ENCODE results near the gene DHCR7.
"Not testable (repeated sequence)": the region's sequence is repeated elsewhere in the genome, so short reads cannot be mapped to it uniquely, and the experiment has no call there.

DHCR7 gene

DNA sequence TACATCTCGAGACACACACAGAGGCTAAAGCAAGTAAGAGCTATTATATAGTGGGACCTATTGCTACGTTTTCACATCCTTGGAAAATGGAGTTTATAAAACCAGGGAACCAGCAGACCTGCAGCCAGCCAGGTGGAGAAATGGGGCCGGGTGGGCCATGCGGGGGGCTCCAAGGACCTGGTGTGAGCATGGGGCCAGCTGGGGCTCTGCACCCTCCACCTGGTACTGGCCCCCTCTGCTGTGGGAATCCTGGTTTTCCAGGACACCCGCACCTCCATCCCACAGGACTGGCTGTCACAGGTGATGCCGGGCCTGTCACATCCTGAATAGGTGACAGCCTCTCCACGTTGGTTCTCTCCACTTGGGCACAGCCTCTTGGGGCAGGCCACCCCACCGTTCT is 11.3 kb downstream of the DHCR7 start:
- DNase-seq: no peak

DNA sequence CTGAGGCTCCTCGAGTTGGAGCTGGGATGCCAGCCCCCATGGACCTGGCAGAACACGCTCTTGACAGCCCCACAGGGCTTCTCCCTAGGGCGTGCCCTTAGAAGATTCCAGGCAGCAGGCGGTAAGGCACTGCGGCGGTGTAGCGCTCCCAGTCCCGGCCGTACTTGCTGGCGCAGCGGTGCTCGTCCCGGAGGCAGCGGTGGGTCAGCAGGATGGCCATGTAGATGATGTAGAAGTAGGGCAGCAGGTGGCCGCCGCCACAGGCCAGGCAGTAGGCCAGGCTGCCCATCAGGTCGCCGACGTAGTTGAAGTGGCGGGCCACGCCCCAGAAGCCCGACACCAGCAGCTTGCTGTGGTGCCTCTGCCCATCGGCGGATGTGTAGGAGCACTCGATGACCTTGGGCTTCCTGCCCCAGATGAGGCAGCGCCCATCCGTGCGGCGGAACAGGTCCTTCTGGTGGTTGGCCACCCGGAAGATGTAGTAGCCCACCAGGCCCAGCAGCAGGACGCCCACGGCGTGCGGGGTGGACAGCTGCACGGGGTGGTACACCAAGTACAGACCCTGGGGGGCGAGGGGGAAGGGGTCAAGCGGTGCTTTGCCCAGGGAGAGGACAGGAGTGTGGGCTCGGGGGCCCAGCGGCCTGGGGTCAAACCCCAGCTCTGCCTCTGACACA is 12.8 kb downstream of the DHCR7 start:
- no peak for DNase-seq

DNA sequence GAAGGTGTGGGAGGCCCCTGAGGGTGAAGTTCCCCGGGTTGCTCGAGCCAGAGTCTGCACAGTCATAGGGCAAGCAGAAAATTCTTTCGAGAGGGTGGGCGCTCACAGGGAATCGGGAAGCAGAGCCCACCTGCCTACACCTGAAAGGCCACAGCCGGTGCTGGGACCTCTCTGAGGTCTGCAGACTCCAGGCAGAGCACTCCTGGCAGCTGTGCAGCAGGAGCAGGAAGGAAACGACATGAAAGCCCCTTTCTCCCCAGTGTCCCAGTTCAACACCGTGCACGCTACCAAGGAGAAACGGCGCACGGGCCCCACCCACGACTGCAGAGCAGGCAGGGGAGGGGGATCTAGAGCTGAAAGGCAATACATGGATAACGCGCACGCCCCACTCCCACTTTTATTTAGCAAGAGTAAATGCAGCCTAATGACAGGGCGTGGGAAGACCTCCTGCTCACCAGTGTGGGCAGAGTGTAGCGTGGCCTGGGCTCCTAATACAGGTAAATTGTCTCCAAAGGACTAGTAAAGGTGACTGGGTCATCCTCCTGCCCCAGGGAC is 13.5 kb downstream of the DHCR7 start:
- DNase-seq: no peak

DNA sequence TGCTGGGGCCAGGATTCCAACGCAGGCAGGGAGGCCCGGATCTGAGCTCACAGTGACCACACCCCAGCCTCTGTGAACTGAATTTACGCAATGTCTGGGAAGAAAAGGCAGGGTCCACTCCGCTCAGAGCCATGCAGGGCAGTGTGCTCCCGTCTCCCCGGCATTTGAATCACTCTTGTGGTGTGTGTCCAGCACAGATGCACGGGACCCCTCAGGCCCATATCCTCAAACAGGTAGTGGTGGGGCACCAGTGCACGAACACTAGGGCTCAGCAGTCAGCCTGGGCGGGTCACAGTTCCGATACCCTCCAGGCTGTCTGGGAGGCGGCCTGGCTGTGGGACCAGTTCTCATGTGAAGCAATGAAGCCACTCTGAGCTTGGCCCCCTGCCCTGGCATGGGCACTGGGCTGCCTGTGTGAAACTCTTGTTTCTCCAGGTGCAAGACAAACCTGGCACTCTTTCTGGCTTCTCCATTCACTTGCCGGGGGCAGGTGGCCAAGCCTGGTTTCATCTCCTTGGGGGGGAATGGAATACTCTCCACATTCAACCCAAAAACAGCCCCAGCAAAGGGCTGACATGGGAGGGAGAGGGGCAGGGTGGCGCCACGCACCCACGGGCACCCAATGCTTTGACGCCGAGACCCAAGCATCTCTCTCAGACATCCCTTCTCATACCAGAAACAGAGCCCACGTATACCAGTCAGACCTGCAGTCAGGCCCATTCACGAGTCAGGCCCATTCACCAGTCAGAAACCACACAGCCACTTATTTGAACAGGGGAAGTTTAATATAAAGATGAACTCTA is 14.3 kb downstream of the DHCR7 start:
- no peak for DNase-seq

DNA sequence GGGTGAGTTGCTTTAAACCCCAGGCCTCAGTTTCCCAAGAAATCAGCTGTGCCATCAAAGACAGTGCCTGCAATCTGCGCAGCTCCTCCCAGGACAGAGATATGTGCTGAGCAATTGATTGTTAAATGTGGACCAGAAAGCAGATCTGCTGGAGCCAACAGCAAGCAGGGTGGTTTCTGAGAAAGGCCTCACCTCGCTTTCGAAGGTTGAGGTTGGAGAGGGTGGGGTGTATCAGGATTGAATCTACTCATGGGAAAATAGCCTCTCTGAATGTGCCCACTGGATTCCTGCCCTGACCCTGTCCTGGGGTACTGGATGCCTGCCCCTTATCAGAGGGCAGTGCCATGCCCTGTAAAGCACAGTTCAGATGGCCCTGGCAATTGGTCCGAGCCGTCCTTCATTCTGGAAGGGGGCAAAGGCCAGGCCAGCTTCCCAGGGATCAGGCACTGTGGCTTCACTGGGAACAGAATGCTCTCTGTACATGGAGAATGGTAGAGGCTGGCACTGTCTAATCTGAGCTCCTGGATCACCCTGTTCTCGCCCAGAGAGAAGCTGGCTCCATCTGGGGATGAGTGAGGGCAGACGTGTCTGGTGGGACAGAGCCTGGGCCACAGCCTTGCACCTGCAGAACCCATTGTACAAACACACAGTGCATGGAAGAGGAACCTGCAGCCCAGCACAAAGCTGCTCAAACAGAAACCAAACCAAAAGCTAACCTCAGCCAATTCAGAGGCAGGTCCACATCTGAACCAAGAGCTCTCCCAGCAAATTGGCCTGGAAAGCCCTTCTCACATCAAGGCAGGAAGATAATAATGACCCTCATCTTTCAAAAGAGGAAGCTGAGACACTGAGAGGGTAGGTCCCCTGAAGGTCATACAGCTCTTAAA is 15.2 kb downstream of the DHCR7 start:
- no peak for DNase-seq

DNA sequence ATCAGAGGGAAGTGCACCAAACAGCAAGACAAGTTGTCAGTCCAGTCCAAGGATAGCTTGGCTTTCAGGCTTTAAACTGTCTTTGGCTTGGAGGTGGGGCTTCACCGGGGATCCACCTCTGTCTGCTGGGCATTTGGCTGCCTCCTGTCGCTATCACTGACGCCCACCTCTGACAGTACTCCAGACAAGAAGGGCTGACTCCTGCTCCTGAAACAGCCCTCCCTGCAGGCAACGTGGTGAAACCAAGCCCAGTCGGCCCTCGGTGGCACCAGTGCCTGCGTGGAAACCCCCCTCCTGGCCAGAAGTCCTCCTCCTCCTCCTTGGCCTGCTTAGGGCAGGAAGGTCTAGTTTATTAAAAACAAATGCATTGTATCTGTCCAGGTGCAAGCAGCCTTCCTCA is 16.9 kb downstream of the DHCR7 start:
- DNase-seq: no peak

DNA sequence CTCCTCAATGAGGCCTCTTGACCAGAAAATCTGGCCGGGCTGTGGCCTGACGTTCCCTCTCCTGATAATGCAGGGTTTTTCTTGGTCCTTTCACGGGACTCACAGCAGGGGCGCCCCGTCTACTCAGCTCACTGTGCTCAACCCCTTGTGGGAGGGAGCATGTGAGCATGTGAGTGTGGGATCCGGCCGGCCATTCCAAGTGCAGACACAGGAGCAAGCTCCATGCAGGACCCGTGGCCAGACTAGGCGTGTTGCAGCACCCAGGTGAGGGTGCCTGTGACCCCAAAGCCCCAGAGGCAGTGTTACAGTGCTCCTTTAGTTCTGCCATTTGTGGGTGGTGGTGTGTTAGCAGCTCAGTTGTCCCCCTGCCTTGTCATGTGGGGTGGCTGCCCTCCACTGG is 18.0 kb downstream of the DHCR7 start:
- DNase-seq: no peak

DNA sequence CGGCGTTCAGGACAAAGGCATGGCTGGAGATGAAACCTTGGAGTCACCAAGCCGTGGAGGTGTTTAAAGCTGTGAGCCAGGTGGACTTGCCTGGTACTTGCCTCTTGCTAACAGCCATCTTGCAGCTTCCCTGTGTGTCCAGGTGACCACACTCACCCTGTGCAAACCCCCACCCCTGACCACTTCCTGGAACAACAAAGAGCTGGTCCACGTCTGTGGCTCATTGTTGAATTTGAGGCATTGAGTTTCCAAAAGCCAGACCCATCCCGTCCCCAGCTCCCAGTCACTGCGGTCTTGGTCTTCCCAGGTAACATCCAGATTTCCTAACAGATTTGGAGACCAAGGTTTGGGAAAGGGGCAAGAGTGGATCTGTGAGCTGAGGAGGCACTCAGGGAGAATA is 18.5 kb downstream of the DHCR7 start:
- DNase-seq: no peak

DNA sequence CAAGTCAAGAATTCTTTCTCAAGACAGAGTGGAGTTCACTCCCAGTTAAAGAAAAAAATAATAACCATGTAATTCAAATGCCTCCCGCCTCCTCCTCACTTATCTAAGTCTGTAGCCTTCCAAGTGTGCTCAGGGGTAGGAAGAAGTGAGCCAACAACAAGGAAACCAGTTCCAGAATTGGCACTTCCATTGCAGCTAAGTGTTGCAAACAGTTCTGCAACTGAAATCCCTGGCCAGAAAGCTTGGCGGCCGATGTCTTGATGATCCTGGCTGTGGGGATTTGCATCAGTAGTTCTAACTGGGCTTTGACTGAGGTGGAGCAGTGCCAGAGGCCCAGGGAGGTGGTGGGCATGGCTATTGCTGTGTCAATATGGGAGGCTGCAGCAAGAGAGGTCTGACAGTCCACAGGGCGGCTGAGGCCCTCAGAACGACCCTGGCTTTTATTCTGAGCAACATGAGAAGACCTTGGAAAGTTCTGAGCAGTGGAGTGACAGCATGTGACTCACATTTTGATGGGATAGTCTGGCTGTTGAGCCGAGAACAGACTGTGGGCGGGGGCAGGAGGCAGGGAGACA is 19.2 kb downstream of the DHCR7 start:
- no peak for DNase-seq

DNA sequence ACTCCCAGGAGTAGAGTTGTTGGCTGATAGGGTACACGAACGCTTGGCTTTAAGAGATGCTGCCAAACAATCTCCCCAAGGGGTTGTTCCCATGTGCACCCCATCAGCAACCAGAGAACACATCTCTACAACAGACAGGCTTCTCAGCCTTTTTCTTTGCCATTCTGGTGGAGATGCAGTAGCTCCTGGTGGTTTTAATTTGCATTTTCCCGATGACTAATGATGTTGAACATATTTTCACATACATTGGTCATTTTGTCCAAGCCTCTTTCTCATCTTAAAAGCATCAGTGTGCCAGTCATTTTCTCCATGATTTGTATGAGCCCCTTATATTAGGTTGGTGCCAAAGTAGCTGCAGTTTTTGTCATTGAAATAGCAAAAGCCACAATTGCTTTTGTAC is 21.8 kb downstream of the DHCR7 start:
- DNase-seq: no peak

DNA sequence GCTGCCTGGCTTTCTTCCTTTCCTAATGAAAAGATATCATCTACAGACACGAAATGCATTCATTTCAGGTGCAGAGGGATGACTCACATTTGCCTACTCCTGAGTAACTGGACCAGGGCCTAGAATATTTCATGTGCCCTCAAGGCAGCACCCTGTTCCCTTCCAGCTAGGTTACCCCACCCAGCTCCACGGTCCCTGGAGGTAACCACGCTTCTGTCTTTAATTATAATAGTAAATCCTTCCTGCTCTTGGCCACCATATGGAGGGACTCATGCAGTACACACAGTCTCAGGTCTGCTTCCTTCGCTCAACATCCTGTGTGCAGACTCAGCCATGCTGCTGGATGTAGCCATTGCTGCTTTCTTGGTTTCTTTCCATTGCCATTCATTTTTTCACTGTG is 22.3 kb downstream of the DHCR7 start:
- DNase-seq: no peak

DNA sequence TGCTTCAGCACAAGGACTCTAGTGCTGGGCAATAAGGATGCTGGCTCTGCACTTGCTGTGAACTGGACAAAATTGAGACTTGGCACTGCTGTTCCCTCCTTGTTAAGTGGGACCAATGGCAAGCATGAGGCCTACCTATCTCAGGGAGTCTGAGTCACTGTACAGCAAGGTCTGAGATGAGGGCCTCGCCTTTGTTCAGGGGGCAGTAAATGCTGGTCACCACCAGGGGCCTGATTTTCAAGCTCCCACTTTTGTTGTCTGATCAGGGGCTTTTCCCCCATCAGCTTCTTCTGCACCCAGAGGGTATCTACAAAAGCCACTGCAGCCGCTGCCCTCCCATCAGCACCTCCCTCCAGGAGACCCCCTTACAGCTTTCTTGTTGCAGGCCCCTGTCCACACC is 22.8 kb downstream of the DHCR7 start:
- no peak for DNase-seq

DNA sequence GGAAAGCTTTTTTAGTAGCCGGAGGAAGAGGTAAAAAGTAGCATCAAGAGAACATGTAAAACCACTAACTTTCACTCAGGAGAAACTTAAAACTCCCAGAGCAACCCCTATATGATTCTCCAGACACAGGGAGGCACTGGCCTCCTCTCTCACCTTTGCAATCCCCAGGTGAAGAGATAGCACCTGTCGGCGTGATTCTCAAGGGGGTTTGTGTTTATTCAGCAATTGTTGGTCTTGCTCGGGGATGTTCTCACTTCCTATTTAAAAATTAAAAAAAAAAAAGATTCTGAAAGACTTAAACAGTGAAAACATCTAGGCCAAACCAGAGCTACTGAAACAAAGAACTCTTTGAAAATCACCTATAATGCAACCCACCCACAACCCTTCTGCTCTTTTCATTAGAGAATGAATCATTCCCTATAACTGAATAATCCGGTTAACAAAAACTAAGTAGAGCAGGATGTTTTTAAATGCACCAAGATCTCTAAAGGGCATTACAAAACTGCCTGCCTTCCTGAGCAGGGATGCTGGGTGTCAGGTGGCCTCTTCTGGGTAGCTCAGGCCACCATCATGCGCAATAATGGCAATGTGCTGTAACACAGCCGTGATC is 24.9 kb downstream of the DHCR7 start:
- DNase-seq: no peak

DNA sequence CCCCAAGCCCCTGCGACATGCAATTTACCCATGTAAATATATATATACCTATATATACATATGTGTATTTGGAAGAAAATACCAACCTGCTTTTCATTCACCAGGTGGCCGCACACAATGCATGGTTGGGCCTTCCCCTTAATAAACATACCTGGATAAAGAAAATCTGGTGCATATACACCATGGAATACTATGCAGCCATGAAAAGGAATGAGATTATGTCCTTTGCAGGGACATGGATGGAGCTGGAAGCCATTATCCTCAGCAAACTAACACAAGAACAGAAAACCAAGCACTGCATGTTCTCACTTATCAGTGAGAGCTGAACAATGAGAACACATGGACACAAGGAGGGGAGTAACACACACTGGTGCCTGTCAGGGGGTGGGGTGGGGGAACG is 25.9 kb downstream of the DHCR7 start:
- DNase-seq: not testable (repeated sequence)

DNA sequence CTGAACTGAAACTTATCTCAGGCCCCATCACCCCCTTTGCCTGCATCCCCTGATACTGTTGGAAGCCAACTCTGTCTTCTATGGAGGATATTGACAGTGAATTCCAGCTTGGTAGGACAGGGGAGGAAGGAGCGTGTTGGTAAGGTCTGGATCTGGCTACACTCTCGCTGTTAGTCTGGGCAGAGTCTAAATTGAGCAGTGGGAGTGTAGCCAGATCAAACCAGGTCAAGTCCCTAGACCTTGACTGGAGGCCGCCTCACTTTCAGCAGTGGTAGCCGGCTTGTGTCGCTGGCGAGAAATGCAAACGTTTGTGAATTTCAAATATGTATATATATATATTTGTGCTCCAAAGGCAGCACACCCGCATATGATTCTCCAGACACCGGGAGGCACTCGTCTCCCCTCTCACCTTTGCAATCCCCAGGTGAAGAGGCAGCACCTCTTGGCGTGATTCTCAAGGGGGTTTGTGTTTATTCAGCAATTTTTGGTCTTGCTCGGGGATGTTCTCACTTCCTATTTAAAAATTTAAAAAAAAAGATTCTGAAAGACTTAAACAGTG is 26.7 kb downstream of the DHCR7 start:
- DNase-seq: no peak

DNA sequence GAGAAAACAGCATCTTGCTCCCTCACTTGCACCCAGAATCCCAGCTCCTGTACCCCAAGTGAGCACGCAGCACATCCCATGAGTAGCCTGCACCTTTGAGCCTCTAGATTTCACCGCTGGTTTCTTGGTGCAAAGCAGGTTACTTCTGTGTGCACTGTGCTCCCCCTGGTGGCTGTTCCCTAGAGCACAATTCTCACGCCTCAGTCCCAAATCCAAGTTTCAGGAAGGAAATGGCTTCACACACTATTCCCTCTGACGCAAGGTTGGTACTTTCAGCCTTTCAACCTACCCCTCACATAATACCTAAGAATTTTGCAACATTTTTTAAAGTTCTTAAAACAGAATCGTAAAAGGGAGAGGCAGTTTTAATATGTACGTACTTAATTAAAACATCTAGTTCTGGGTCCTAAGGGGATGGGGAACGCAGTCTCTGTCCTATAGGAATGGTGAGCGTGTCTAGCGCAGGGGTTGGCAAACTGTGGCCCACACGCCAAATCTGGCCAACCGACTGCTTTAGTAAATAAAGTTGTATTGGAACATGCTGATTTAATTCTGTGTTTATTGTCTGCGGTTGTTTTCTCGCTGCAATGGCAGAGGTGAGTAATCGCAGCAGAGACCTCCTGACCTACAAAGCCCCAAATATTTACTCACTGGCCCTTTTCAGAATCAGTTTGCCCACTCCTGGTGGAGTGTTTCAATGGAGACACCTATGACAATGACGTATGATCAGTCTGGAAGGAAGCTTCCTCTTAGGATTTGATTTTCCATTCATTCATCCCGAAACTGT is 27.5 kb downstream of the DHCR7 start:
- no peak for DNase-seq

DNA sequence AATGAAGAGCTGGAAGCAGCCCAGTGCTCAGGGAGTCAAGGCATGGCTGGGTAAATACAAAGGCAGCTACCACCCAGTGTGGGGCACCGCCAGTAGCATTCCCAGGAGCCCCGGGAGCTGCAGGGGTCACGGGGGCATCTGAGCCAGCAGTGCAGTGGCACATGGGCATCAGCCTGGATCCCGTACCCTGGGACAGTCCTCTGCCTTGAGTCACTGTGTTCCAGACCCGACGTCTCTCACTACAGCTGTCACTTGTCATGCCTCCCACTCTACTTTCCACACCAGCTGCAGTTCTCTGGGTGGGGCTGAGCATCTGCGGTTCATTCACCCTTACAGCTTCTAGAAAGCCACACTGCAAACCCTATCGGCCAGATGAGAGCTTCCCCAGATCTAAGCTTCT is 29.6 kb downstream of the DHCR7 start:
- no peak for DNase-seq

DNA sequence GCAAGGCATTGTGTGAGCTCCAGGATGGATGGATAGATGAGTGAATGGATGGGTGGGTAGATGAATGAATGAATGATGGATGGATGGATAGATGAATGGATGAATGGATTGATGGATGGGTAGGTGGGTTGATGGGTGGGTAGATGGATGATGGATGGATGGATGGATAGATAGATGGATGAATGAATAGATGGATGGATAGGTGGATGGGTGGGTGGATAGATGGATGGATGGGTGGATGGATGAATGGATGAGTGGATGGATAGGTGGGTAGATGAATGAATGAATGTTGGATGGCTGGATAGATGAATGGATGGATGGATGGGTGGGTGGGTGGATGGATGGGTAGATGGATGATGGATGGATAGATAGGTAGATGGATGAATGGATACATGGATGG is 33.5 kb downstream of the DHCR7 start:
- no peak for DNase-seq

DNA sequence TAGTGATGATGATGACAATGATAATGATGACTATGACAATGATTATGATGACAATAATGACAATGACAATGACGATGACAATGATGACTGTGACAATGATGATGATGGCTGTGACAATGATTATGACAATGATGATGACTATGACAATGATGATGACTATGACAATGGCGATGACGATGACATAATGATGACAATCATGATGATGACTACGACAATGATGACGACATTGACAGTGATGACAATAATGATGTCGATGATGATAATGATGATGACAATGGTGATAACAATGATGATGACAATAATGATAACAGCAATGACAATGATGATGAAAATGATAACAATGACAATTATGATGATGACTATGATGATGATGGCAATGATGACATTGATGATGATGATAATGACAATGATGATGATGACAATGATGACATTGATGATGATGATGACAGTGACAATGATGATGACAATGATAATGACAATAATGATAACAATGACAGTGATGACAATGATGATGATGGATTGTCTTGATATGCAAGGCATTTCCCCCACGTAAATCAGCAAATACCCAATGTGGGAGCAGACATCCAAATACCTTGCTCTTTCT is 37.7 kb downstream of the DHCR7 start:
- DNase-seq: no peak

DNA sequence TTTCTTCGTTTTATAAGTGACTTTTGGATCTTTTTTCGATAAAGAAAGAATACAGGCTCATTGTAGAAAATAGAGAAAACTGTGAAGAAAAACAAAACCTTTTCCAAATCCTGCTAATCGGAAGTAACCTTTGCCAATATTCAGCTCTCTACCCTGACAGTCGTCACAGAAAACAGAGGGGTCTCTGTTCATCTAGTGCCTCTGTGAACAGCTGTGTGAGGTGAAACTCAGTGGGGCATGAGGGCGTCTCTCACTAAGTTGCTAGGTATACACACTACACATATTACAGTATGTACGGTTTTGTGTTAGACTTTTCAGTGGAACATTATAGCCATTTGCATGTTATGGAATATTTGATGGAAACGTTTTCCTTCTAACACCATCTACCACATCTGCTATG is 39.4 kb downstream of the DHCR7 start:
- no peak for DNase-seq

DNA sequence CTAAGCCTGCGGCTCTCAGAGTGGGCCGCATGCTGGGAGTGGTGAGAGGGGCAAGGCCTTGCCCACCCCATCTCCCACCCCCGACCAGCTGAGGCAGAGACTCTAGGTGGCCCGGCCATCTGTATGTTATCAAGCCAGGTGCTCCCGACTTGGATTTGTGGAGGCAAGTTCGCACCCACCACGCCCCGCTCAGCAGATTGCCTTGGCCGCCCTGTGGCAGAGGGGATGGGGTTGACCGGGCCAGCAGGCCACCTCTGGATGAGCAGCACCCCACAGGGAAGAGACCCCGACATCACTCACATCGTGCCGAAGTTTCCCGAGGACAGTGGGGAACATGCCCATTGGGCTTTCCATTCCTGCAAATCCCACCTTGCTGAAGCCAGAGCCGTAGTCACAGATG is 40.8 kb downstream of the DHCR7 start:
- no peak for DNase-seq

All from activated naive CD4-positive, alpha-beta T cell treated with Interleukin-2 at 50 U/mL for 16 hours (primary cell).